Heart left ventricle (tissue), 16 donors: ENCODE data around the gene DUSP6. TPM values are rescaled to one million over a fixed set of nuclear protein-coding genes. Genes with fewer than 3 reads are reported as not detected.
A peak's percentile ranks its signal among the peaks of the same experiment; 100 is the strongest.

ENCODE experiments used
- ATAC-seq, 4 donors: fragments of 200-7000 bp; cut with Tn5 transposase; one replicate each; pipeline ENCODE4 v1.9.1; 2020 to 2022; ENCODE audit warnings: moderate library complexity in 4 of 4, mild to moderate bottlenecking in 3 of 4, moderate number of reproducible peaks in 1 of 4
- DNase-seq, 5 donors: peaks; one replicate each; pipeline ENCODE4 v3.0.0-alpha.2; 2020
- H3K27ac ChIP-seq, 12 donors: fragments of 200-600 bp; sonication (generic) in 4 of 12; one replicate each; pipeline versions ENCODE4 v1.5.0 to v1.8.0; 2016 to 2022; ENCODE audit warnings: mild to moderate bottlenecking in 2 of 12
- H3K27me3 ChIP-seq, 9 donors: fragments of 200-600 bp; sonication (generic) in 2 of 9; one replicate each; pipeline versions ENCODE4 v1.5.1 to v1.8.0; 2016 to 2022; ENCODE audit warnings: mild to moderate bottlenecking in 3 of 9
- H3K36me3 ChIP-seq, 9 donors: fragments of 200-600 bp; sonication (generic) in 2 of 9; one replicate each; pipeline versions ENCODE4 v1.5.0 to v1.8.0; 2018 to 2022; ENCODE audit warnings: mild to moderate bottlenecking in 2 of 9
- H3K4me1 ChIP-seq, 12 donors: fragments of 200-600 bp; sonication (generic) in 4 of 12; one replicate each; pipeline versions ENCODE4 v1.5.0 to v1.8.0; 2016 to 2022; ENCODE audit warnings: mild to moderate bottlenecking in 3 of 12
- H3K4me3 ChIP-seq, 12 donors: fragments of 200-600 bp; sonication (generic) in 4 of 12; one replicate each; pipeline versions ENCODE4 v1.5.0 to v1.8.0; 2017 to 2022; ENCODE audit warnings: mild to moderate bottlenecking in 9 of 12, moderate library complexity in 4 of 12
- H3K9me3 ChIP-seq, 12 donors: fragments of 200-600 bp; sonication (generic) in 4 of 12; one replicate each; pipeline versions ENCODE4 v1.5.0 to v1.8.0; 2016 to 2022; ENCODE audit warnings: mild to moderate bottlenecking in 1 of 12
- POLR2A ChIP-seq, 2 donors: fragments of 450-650 bp; IDR thresholded peaks; one replicate each; pipeline ENCODE4 v1.6.1; 2017; ENCODE audit warnings: antibody characterized with exemption in 2 of 2, mild to moderate bottlenecking in 2 of 2, moderate library complexity in 2 of 2
- WGBS, 4 donors: extraction: QIAGEN DNeasy Blood & Tissue Kit in 2 of 4; methylation state at CpG; one replicate each; pipeline versions ENCODE4 v1.1.5 to v1.1.7; 2013 to 2018; 5-methylcytosine and 5-hydroxymethylcytosine counted together
- intact Hi-C, 10 donors: fragments of 100-400 bp; cut with DNase I; formaldehyde crosslinking; loops; one replicate each; pipeline versions ENCODE4 v1.11.1 to v1.14.2; 2022
- polyA plus RNA-seq, 2 donors: library from polyadenylated mRNA; stranded (reverse); fragments of 200-250 nt; gene quantifications; one replicate each; pipeline ENCODE4 v1.2.3, GENCODE V29; 2013
- total RNA-seq, 9 donors: library from RNA; depleted of rRNA in 2 of 9; stranded (reverse); fragments of >200 nt in 2 of 9; fragmentation: NEBNext Ultra II Directional in 3 of 9; extraction: Animal tissue kit (Norgen Biotek cat#: 25700) in 3 of 9; gene quantifications; one replicate each; pipeline versions ENCODE4 v1.1.0 to v1.2.4, GENCODE V29; 2016 to 2023
- TF ChIP-seq, protein P1 (sequence below), 12 donors: fragments of 200-600 bp; sonication (generic) in 4 of 12; IDR thresholded peaks; one replicate each; pipeline versions ENCODE4 v1.5.0 to v1.8.0; 2018 to 2022; ENCODE audit warnings: antibody characterized with exemption in 12 of 12, mild to moderate bottlenecking in 5 of 12
- donor health status: ischemic (EF 13 %, LVEDD 7.1; RV severe dilation, severe dysfunction).
- donor health status: healthy with polysubstance abuse.
- donor health status: DM: no; HTN: yes; CAD: no.
- donor health status: DM: no; HTN: no; CAD: no.
- donor health status: ischemic (EF 25% LVEDD 6.9; RV normal size, moderate dysfunction).
- donor health status: ischemic (EF 25% LVEDD 5.7; RV mildly dilated, moderate dysfunction).
- donor health status: healthy.
- donor health status: DM: yes; HTN: yes; CAD: no.
- donor health status: ischemic (EF 35%, LVEDD 5.7; RV mildly dilated, moderate dysfunction).
- donor health status: nonischemic (EF 11% LVEDD 7.7; RV severe dilation, severe dysfunction).
- donor health status: DM: yes; HTN: yes; CAD: no.
- donor health status: PGD.
- donor health status: ischemic (EF 29% LVEDD 5.4; RV normal size, mild dysfunction).
- donor health status: nonischemic (EF 23%, LVEDD 6.1; RV moderate dilation, normal function).

DUSP6 gene
- total and polyA plus RNA-seq, 11 donors: 4.8 to 66.7 (median 21.4) TPM

- ATAC-seq: no peak
- Histone ChIP-seq H3K27ac (peak overlapping the region in 10 of 12 donors; percentile 14 to 100 (median 99)), H3K36me3 (peaks cover 0 to 15% (median 3%) of the 10 kb centered on the region in 9 donors), H3K27me3 (no peaks in the 10 kb centered on the region), H3K4me3 (peak overlapping the region in 10 of 12 donors; percentile 76 to 95 (median 88)), H3K4me1 (peaks cover 0 to 32% (median 20%) of the 10 kb centered on the region in 12 donors), H3K9me3 (no peaks in the 10 kb centered on the region)
- TF ChIP-seq, protein P1, sequence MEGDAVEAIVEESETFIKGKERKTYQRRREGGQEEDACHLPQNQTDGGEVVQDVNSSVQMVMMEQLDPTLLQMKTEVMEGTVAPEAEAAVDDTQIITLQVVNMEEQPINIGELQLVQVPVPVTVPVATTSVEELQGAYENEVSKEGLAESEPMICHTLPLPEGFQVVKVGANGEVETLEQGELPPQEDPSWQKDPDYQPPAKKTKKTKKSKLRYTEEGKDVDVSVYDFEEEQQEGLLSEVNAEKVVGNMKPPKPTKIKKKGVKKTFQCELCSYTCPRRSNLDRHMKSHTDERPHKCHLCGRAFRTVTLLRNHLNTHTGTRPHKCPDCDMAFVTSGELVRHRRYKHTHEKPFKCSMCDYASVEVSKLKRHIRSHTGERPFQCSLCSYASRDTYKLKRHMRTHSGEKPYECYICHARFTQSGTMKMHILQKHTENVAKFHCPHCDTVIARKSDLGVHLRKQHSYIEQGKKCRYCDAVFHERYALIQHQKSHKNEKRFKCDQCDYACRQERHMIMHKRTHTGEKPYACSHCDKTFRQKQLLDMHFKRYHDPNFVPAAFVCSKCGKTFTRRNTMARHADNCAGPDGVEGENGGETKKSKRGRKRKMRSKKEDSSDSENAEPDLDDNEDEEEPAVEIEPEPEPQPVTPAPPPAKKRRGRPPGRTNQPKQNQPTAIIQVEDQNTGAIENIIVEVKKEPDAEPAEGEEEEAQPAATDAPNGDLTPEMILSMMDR (IDR thresholded peaks at IDR 0.05): peak in 1 of 12 donors; percentile 20
- no peak for TF ChIP-seq POLR2A (IDR thresholded peaks at IDR 0.05)
- no peak for DNase-seq
- intact Hi-C loops: loop anchor here in 5 of 10 donors (2.0 to 10.0 kb wide), 3 partner anchors 169 to 305 kb away; partner anchors contain the start of genes GALNT4 (in 4 of the 5) and POC1B (in 4 of the 5)
- 78 to 85% (median 81%) methylated on average over 18 of the region's 18 CpGs for WGBS, 4 donors
These were observed 3.2 kb upstream of the DUSP6 start for GRCh38 chr12:89355243-89356068.

DNA sequence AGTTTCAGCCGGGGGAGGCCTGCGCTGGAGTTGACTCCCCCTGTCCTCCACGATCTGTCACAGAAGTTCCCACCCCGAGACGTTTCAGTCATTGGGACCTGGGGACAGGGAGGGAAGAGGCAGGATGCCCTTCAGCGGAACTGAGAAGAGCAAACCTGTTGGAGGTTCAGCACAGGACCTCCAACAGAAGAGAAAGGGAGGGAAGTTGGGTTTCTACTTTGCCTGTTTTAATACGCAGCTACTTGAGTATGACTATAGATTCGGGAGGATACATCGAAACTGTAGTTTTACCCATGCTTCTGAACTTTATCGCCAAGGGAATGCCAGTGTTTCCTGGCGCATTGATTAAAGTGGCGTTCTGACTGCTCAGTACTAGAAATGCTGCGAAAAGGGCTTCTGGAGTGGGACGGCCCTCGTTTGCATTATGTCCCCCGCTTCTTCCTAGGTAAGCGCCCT is 2.3 kb upstream of the DUSP6 start:
- peaks cover 0 to 15% (median 3%) of the 10 kb centered on the region in 9 donors for H3K36me3 ChIP-seq
- H3K4me3 ChIP-seq: peak overlapping the region; percentile 76 to 95 (median 86)
- WGBS, 4 donors: 51 to 59% (median 57%) methylated on average over 17 of the region's 17 CpGs
- peaks cover 0 to 32% (median 20%) of the 10 kb centered on the region in 12 donors for H3K4me1 ChIP-seq
- DNase-seq (no peak), ATAC-seq (no peak)
- H3K27ac ChIP-seq: peak overlapping the region; percentile 96 to 100 (median 99)
- no peak for TF ChIP-seq POLR2A (IDR thresholded peaks at IDR 0.05)
- TF ChIP-seq, protein P1 (IDR thresholded peaks at IDR 0.05): no peak
- H3K27me3 ChIP-seq: no peaks in the 10 kb centered on the region
- intact Hi-C loops: loop anchor here (2.0 to 10.0 kb wide), 10 partner anchors 33 to 304 kb away; partner anchors contain the start of genes GALNT4 (in 4 of the 10) and POC1B (in 4 of the 10)
- no peaks in the 10 kb centered on the region for H3K9me3 ChIP-seq

GRCh38 chr12:89353823-89354611 is 1.7 kb upstream of the DUSP6 start:
- Histone ChIP-seq H3K4me3 (peak overlapping the region; percentile 76 to 95 (median 86)), H3K36me3 (peaks cover 0 to 18% (median 8%) of the 10 kb centered on the region in 9 donors), H3K27me3 (no peaks in the 10 kb centered on the region), H3K27ac (peak overlapping the region; percentile 96 to 100 (median 99)), H3K9me3 (no peaks in the 10 kb centered on the region), H3K4me1 (peaks cover 0 to 38% (median 23%) of the 10 kb centered on the region in 12 donors)
- WGBS, 4 donors: 0 to 1% (median 0%) methylated on average over 17 to 74 of the region's 74 CpGs
- DNase-seq (peak; percentile 86 to 93 (median 90)), ATAC-seq (peak in 3 of 4 donors; percentile 42 to 71 (median 59))
- intact Hi-C loops: loop anchor here (2.0 to 10.0 kb wide), 14 partner anchors 33 to 305 kb away; partner anchors contain the start of genes GALNT4 (in 4 of the 10) and POC1B (in 4 of the 10)
- peak in 1 of 2 donors; percentile 19 for TF ChIP-seq POLR2A (IDR thresholded peaks at IDR 0.05)
- TF ChIP-seq, protein P1 (IDR thresholded peaks at IDR 0.05): no peak
